Activated T-helper 2 cell treated with anti-CD3 and anti-CD28 coated beads, Interferon-gamma antibody, Interleukin-2, Interleukin-4, amounts not matched to agents 10 μg/mL and 5 μg/mL and 100 μg/mL, durations not matched to agents 14 hours and 24 hours and 36 hours (primary cell): ENCODE data around the gene XPR1. TPM values are rescaled to one million over a fixed set of nuclear protein-coding genes. Genes with fewer than 3 reads are reported as not detected.

Experiments used
- DNase-seq: peaks from one replicate; pipeline ENCODE4 v3.0.0; 2021; ENCODE audit warnings: low spot score
- H3K27ac Mint-ChIP-seq: one replicate; pipeline ENCODE4 v1.8.0; 2021; ENCODE audit warnings: mixed read lengths
- H3K27me3 Mint-ChIP-seq: one replicate; pipeline ENCODE4 v1.8.0; 2021; ENCODE audit warnings: low read depth, mixed read lengths
- H3K36me3 Mint-ChIP-seq: one replicate; pipeline ENCODE4 v1.8.0; 2021; ENCODE audit warnings: low read depth, mixed read lengths
- H3K4me1 Mint-ChIP-seq: one replicate; pipeline ENCODE4 v1.8.0; 2021; ENCODE audit warnings: low read depth, mixed read lengths
- H3K4me3 Mint-ChIP-seq: one replicate; pipeline ENCODE4 v1.8.0; 2021; ENCODE audit warnings: low read depth, mild to moderate bottlenecking, moderate library complexity, mixed read lengths
- H3K9me3 Mint-ChIP-seq: one replicate; pipeline ENCODE4 v1.8.0; 2021; ENCODE audit warnings: mixed read lengths
- intact Hi-C: fragments of 100-400 bp; cut with micrococcal nuclease; formaldehyde crosslinking; loops from one replicate; pipeline ENCODE4 v1.15.1; 2023
- total RNA-seq: library from RNA; stranded (reverse); gene quantifications from 2 replicates; pipeline ENCODE4 v1.2.3, GENCODE V29; 2022

The XPR1 gene
- total RNA-seq, 1 donor from 2014 or later: 23.6 TPM

DNA sequence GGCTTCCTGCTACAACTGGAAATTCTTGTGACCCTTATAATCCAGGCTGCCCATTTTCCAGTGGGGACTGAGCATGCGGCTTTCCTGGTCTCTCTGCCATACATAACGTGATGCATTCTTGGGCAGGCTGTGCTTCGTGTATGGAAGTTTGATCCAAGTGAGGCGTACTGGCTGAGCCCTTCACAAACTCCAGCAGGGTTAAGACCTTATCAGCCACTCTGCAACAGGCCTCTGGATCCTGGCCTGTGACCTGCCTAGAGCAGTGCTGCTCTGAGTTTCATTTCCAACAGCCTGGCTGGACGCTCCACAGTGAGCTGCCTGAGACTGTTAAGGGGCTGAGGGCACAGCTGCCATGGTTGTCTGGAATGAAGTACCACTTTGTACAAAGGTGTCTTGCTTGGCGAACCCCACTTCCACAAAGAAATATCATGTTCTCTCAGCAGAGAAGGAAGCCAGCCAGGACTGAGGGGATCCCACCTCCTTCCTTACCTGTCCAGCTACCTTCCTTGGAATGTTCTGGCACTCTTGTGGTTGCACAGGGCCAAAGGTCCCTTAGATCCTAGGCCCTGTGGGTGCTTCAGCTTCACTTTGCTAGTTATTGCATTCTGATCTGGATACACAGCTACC is 28.5 kb upstream of the XPR1 start:
- no peak for DNase-seq
- peaks cover 14% of the 10 kb centered on the region for H3K27me3 Mint-ChIP-seq
- no peaks in the 10 kb centered on the region for H3K36me3 Mint-ChIP-seq
- H3K27ac Mint-ChIP-seq: no peak overlapping the region
- H3K4me1 Mint-ChIP-seq: no peaks in the 10 kb centered on the region
- H3K4me3 Mint-ChIP-seq: no peak overlapping the region
- no peaks in the 10 kb centered on the region for H3K9me3 Mint-ChIP-seq
- intact Hi-C loops: no loop called here

- H3K4me3 Mint-ChIP-seq: no peak overlapping the region
- no peaks in the 10 kb centered on the region for H3K4me1 Mint-ChIP-seq
- no peaks in the 10 kb centered on the region for H3K36me3 Mint-ChIP-seq
- H3K27ac Mint-ChIP-seq: no peak overlapping the region
- intact Hi-C loops: no loop called here
- no peak for DNase-seq
- H3K9me3 Mint-ChIP-seq: no peaks in the 10 kb centered on the region
- H3K27me3 Mint-ChIP-seq: peaks cover 10% of the 10 kb centered on the region
These were observed 28.0 kb upstream of the XPR1 start for GRCh38 chr1:180603850-180604226.

DNA sequence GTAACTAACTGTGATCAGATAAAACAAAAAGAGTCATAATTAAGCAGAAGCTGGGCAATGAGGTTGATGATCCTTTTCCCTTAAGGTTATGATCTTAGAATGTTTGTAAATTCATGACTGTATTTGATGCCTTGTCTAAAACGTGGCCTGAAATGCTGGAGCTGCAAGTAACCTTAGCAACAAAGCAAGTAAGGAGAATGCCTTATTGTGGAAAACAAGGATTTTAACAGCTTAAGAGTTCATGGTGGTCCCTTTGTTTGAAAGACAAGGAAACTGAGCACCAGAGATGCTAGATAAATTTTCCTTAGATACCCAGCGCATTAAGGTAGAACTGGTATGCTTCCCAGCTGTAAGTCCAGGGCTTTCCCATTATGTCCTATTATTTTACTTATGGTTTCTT is 25.7 kb upstream of the XPR1 start:
- H3K27me3 Mint-ChIP-seq: peaks cover 6% of the 10 kb centered on the region
- no peaks in the 10 kb centered on the region for H3K9me3 Mint-ChIP-seq
- no peak overlapping the region for H3K27ac Mint-ChIP-seq
- intact Hi-C loops: no loop called here
- no peaks in the 10 kb centered on the region for H3K36me3 Mint-ChIP-seq
- no peak overlapping the region for H3K4me3 Mint-ChIP-seq
- DNase-seq: no peak
- peaks cover 3% of the 10 kb centered on the region for H3K4me1 Mint-ChIP-seq

- Mint-ChIP-seq H3K4me3 (no peak overlapping the region), H3K27ac (no peak overlapping the region), H3K4me1 (peaks cover 7% of the 10 kb centered on the region), H3K27me3 (peaks cover 3% of the 10 kb centered on the region), H3K9me3 (no peaks in the 10 kb centered on the region), H3K36me3 (no peaks in the 10 kb centered on the region)
- DNase-seq: no peak
- intact Hi-C loops: no loop called here
These were observed 21.9 kb upstream of the XPR1 start for GRCh38 chr1:180609643-180610555.

- Mint-ChIP-seq H3K27ac (no peak overlapping the region), H3K4me1 (peaks cover 7% of the 10 kb centered on the region), H3K9me3 (no peaks in the 10 kb centered on the region), H3K36me3 (no peaks in the 10 kb centered on the region), H3K27me3 (peaks cover 3% of the 10 kb centered on the region), H3K4me3 (no peak overlapping the region)
- intact Hi-C loops: no loop called here
- no peak for DNase-seq
These were observed 21.2 kb upstream of the XPR1 start for GRCh38 chr1:180610556-180611015.

DNA sequence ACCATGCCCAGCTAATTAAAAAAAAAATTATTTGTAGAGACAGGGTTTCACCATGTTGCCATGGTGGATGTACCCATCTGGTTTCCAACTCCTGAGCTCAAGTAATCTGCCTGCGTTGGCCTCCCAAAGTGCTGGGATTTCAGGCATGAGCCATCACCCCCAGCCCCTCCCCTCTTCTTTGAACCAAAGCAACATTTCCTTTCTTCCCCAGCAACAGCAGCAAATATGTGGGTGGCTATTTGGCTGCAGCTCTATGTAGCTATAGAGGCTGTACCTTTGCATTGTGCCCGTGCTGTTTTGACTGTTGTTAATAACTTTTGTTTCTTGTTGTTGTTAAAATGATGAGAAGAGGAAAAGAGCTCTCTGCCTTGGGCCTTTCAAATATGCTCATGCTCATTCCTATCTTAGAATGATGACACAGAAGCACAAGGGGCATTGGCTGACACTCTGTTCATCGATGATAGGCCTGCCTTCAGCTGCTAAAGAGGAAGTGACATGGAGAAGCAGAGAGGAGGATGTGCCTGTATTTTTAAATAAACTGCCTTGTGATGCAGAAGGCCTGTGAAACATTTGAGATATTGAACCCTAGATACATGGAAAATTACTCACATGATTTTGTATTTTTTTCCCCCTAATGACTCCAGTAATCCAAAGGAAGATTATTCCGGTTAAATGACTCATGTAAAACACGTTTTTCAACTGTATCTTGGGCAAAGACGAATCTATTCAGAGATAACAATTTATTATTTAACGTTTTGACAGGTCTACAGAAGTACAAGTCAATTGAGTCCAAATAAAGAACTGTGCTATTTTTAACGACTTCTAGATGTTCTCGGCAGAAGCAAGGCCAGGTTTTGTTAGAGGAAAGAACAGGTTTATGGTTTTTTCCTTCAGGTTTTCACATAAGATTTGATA is 20.5 kb upstream of the XPR1 start:
- Mint-ChIP-seq H3K27ac (no peak overlapping the region), H3K4me3 (no peak overlapping the region), H3K9me3 (no peaks in the 10 kb centered on the region), H3K27me3 (peaks cover 1% of the 10 kb centered on the region), H3K4me1 (peaks cover 7% of the 10 kb centered on the region), H3K36me3 (no peaks in the 10 kb centered on the region)
- DNase-seq: no peak
- intact Hi-C loops: no loop called here

- Mint-ChIP-seq H3K27ac (no peak overlapping the region), H3K27me3 (no peaks in the 10 kb centered on the region), H3K9me3 (no peaks in the 10 kb centered on the region), H3K4me3 (no peak overlapping the region), H3K36me3 (no peaks in the 10 kb centered on the region), H3K4me1 (peaks cover 7% of the 10 kb centered on the region)
- intact Hi-C loops: no loop called here
- DNase-seq: no peak
These were observed 19.2 kb upstream of the XPR1 start for GRCh38 chr1:180612632-180613031.

DNA sequence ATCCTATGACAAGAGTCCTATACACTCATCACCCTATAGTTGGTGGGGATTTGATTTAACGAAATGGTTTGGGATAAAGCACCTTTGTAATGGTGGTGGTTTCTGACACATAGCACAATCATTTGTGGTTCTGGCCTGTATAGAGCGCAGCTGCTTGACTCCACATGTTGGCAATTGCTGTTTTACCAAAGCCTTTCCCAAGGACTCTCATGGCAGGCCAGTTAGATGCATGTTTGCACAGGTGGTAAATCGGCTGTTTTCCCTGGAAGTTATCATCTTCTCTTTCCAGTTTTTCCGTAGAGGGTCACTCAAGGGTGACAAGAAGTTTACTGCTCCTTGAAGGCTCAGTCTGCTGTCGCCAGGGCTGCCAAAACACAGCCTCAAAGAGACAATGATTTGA is 17.1 kb upstream of the XPR1 start:
- DNase-seq: no peak
- H3K9me3 Mint-ChIP-seq: no peaks in the 10 kb centered on the region
- H3K4me3 Mint-ChIP-seq: no peak overlapping the region
- intact Hi-C loops: no loop called here
- H3K36me3 Mint-ChIP-seq: no peaks in the 10 kb centered on the region
- H3K4me1 Mint-ChIP-seq: peaks cover 6% of the 10 kb centered on the region
- no peak overlapping the region for H3K27ac Mint-ChIP-seq
- no peaks in the 10 kb centered on the region for H3K27me3 Mint-ChIP-seq

- Mint-ChIP-seq H3K4me3 (no peak overlapping the region), H3K27me3 (no peaks in the 10 kb centered on the region), H3K36me3 (no peaks in the 10 kb centered on the region), H3K4me1 (peaks cover 5% of the 10 kb centered on the region), H3K9me3 (no peaks in the 10 kb centered on the region), H3K27ac (no peak overlapping the region)
- DNase-seq: no peak
- intact Hi-C loops: no loop called here
These were observed 16.1 kb upstream of the XPR1 start for GRCh38 chr1:180615493-180616290.

- H3K36me3 Mint-ChIP-seq: no peaks in the 10 kb centered on the region
- no peak overlapping the region for H3K27ac Mint-ChIP-seq
- no peaks in the 10 kb centered on the region for H3K9me3 Mint-ChIP-seq
- H3K4me3 Mint-ChIP-seq: no peak overlapping the region
- H3K27me3 Mint-ChIP-seq: no peaks in the 10 kb centered on the region
- no peak for DNase-seq
- intact Hi-C loops: no loop called here
- peaks cover under 1% of the 10 kb centered on the region for H3K4me1 Mint-ChIP-seq
These were observed 15.4 kb upstream of the XPR1 start for GRCh38 chr1:180616439-180616838.

DNA sequence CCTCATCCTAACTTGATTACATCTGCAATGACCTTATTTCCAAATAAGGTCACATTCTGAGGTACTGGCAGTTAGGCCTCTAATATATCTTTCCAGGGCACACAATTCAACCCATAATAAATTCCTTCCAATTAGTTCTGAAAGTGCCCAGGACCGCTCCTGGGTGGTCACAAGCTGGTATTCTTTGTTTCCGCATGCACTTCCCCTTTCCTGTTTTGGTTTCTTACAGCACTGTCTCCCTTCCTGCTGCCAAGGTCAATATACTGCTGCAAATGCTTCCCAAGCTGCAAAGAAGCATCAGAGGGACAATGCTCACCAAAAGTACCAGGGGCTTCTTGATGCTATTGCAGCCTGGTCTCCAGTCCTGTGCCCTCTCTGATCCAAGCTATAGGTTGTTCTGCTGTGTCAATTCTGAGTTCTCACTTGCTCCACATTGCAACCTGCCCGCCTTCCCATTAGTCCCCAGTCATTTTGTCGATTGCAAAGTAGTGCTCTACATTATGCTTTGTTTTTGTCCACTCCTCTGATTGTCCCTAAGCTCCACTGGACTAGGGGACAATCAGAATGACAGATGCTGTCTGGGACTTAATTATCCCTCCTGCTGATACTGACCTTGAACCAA is 13.9 kb upstream of the XPR1 start:
- DNase-seq: no peak
- intact Hi-C loops: no loop called here
- H3K36me3 Mint-ChIP-seq: no peaks in the 10 kb centered on the region
- H3K4me3 Mint-ChIP-seq: no peak overlapping the region
- no peaks in the 10 kb centered on the region for H3K9me3 Mint-ChIP-seq
- no peaks in the 10 kb centered on the region for H3K27me3 Mint-ChIP-seq
- H3K4me1 Mint-ChIP-seq: no peaks in the 10 kb centered on the region
- no peak overlapping the region for H3K27ac Mint-ChIP-seq

- DNase-seq: no peak
- Mint-ChIP-seq H3K27ac (no peak overlapping the region), H3K27me3 (peaks cover 2% of the 10 kb centered on the region), H3K9me3 (no peaks in the 10 kb centered on the region), H3K4me1 (no peaks in the 10 kb centered on the region), H3K36me3 (no peaks in the 10 kb centered on the region), H3K4me3 (no peak overlapping the region)
- intact Hi-C loops: no loop called here
These were observed 11.2 kb upstream of the XPR1 start for GRCh38 chr1:180620581-180620980.
